AG04450 (cell line): ENCODE results near the gene IP6K1. TPM values are rescaled to one million over a fixed set of nuclear protein-coding genes. Genes with fewer than 3 reads are reported as not detected.

Source experiments
- CTCF ChIA-PET: fragments of 300-600, 350-600 bp; formaldehyde crosslinking; extraction: SDS; loops from one replicate; lab custom pipeline; 2022; ENCODE audit warnings: antibody characterized with exemption, inconsistent platforms; lab: Charles Lee
- POLR2A ChIA-PET: fragments of 350-600 bp; formaldehyde crosslinking; extraction: SDS; loops from one replicate; lab custom pipeline; 2021; ENCODE audit warnings: antibody characterized with exemption, inconsistent platforms; lab: Yijun Ruan, JAX
- DNase-seq: peaks from one replicate; pipeline ENCODE4 v3.0.0-alpha.2; 2011; ENCODE audit warnings: low read depth, low spot score
- H3K27ac ChIP-seq: one replicate; pipeline ENCODE4 v1.5.1; 2012; ENCODE audit warnings: low read depth, low read length, control low read depth
- H3K27me3 ChIP-seq: one replicate; pipeline ENCODE4 v1.6.0; 2012; ENCODE audit warnings: low read length; ENCODE audit not compliant: control insufficient read depth, insufficient read depth
- H3K4me3 ChIP-seq: 2 replicates; pipeline ENCODE4 v1.5.1; 2011; ENCODE audit warnings: mild to moderate bottlenecking, low read depth, low read length, control low read depth
- H3K9me3 ChIP-seq: 2 replicates; pipeline ENCODE4 v1.5.1; 2012; ENCODE audit warnings: low read length; ENCODE audit not compliant: control insufficient read depth, insufficient read depth
- polyA plus RNA-seq: library from polyadenylated mRNA; depleted of rRNA; stranded (reverse); fragments of >200 nt; gene quantifications from 2 replicates; pipeline ENCODE4 v1.2.3, GENCODE V29; 2011
- TF ChIP-seq, protein P1 (sequence below): IDR thresholded peaks from 2 replicates; pipeline ENCODE4 v1.5.1; 2011; ENCODE audit warnings: low read depth, low read length, control low read depth, inconsistent platforms

IP6K1 gene
- polyA plus RNA-seq, 1 experiment: 40.4 TPM

DNA sequence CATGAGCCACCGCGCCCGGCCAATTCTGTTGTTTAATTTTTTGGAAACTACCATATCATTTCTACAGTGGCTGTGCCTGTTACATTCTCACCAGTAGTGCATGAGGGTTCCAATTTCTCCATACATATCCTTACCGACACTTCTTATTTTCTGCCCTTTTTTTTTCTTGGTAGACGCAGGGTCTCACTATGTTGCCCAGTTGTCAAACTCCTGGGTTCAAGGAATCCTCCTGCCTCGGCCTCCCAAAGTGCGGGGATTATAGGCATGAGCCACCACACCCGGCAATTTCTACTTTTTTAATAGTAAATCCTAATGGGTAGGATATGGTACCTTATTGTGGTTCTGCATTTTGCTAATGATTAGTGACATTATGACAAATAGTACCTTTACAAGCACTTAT, 76.5 kb downstream of the IP6K1 start:
- no peak overlapping the region for H3K4me3 ChIP-seq
- ChIA-PET CTCF (no interaction called here), POLR2A (no interaction called here)
- H3K27me3 ChIP-seq: no peaks in the 10 kb centered on the region
- no peaks in the 10 kb centered on the region for H3K9me3 ChIP-seq
- no peak overlapping the region for H3K27ac ChIP-seq
- TF ChIP-seq, protein P1, sequence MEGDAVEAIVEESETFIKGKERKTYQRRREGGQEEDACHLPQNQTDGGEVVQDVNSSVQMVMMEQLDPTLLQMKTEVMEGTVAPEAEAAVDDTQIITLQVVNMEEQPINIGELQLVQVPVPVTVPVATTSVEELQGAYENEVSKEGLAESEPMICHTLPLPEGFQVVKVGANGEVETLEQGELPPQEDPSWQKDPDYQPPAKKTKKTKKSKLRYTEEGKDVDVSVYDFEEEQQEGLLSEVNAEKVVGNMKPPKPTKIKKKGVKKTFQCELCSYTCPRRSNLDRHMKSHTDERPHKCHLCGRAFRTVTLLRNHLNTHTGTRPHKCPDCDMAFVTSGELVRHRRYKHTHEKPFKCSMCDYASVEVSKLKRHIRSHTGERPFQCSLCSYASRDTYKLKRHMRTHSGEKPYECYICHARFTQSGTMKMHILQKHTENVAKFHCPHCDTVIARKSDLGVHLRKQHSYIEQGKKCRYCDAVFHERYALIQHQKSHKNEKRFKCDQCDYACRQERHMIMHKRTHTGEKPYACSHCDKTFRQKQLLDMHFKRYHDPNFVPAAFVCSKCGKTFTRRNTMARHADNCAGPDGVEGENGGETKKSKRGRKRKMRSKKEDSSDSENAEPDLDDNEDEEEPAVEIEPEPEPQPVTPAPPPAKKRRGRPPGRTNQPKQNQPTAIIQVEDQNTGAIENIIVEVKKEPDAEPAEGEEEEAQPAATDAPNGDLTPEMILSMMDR: no peak
- no peak for DNase-seq

DNA sequence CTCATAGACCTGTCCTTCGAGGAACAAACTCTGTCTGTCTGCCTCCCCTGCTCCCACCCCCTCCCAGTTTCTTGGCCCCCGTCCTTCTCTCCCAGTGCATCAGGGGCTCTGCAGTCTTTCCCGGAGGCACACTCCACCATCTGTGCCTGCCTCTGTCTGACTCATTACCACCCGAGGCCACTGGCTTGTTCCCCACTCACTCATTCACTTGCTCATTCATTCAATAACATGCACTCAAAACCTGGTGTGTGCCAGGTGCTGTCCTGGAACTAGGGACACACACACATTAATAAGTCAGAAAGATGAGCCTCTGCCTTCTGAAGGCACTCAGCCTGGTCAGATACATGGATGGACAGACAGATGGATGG, 79.2 kb downstream of the IP6K1 start:
- TF ChIP-seq, protein P1: no peak
- Histone ChIP-seq H3K27me3 (no peaks in the 10 kb centered on the region), H3K9me3 (no peaks in the 10 kb centered on the region), H3K4me3 (no peak overlapping the region), H3K27ac (no peak overlapping the region)
- ChIA-PET POLR2A (no interaction called here), CTCF (no interaction called here)
- DNase-seq: no peak

DNA sequence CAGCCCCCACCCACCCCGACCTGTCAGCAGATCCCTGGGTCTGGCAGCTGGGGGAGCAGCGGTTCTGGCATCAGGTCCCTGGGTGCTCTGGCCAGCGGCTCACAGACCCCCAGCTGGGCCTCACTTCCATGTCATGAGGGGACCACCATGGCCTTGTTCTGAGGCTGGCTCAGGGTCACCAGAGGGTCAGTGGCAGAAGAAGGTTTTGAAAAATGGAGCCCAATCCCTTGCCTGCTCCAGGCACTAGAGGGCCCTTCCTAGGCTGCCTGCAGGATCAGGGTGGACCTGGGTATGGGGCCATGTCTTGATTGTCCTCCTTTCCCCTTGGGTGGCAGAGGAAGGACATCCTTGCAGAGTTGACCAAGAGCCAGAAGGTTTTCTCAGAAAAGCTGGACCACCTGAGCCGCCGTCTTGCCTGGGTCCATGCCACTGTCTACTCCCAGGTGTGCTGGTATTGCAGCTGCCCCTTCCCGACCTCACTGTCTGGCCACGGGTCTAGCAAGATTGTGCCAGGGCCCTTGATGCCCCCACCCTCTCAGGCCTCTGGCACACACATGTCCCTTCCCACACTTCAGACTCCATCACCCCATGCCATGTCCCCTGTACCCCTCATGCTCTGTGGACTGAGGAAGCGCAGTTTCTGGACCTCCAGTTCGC, 79.8 kb downstream of the IP6K1 start:
- Histone ChIP-seq H3K27me3 (no peaks in the 10 kb centered on the region), H3K9me3 (no peaks in the 10 kb centered on the region), H3K4me3 (no peak overlapping the region), H3K27ac (no peak overlapping the region)
- ChIA-PET CTCF (no interaction called here), POLR2A (no interaction called here)
- no peak for DNase-seq
- TF ChIP-seq, protein P1: no peak

DNA sequence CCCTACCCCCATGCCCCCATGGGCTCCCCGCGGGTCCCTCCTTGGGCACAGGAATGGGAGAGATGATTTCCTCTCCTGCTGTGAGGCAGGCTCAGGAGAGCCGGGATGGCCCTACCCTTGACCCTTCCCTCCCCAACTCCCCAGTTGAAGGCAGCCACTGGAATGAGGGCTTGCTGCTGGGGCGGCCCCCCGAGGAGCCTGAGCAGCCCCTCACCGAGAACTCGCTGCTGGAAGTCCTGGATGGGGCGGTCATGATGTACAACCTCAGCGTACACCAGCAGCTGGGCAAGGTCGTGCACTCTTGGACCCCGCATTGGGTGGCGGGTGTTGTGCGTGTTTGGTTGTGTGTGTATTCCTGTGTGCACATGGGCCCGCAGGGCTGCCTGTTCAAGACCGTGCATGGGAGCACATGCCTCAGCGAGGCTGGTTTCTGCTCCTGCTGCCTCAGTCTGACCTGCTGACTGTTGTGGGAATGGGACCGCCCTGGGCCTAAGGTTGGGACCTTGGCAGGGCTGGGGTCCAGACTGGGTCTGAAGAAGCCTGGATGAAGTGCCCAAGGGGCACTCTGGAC, 80.9 kb downstream of the IP6K1 start:
- no peaks in the 10 kb centered on the region for H3K27me3 ChIP-seq
- no peak overlapping the region for H3K27ac ChIP-seq
- TF ChIP-seq, protein P1: no peak
- H3K4me3 ChIP-seq: no peak overlapping the region
- ChIA-PET POLR2A (no interaction called here), CTCF (no interaction called here)
- H3K9me3 ChIP-seq: no peaks in the 10 kb centered on the region
- DNase-seq: no peak

DNA sequence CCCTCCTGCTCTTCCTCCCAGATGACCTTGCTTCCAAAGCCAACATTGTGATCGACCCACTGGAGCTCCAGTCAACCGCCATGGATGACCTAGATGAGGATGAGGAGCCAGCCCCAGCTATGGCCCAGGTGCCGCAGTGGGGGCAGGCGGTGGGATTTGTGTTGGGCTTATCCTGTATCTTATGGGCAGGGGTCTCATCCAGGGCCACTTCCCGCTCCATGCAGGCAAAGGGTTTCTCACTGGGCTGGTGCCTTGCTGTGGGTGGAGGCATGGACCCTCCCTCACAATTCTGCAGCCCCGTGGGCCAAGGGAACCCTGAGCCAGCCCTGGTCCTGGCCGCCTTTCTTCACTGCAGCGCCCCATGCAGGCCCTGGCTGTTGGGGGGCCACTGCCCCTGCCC, 81.7 kb downstream of the IP6K1 start:
- no peak for DNase-seq
- no peaks in the 10 kb centered on the region for H3K27me3 ChIP-seq
- H3K4me3 ChIP-seq: no peak overlapping the region
- ChIA-PET CTCF (interaction anchor here (2.5 kb wide), 1 partner anchor 134 kb away, joined by 20 read pairs; no protein-coding TSS in a partner anchor), POLR2A (no interaction called here)
- TF ChIP-seq, protein P1: no peak
- no peak overlapping the region for H3K27ac ChIP-seq
- H3K9me3 ChIP-seq: no peaks in the 10 kb centered on the region
